Stimulated activated CD8-positive, alpha-beta memory T cell treated with anti-CD3 and anti-CD28 coated beads, Interleukin-4, amount 100 ng/mL, for 48 hours (primary cell): ENCODE data around the gene IL1R2.

Experiments
- DNase-seq: peaks from one replicate; pipeline ENCODE4 v3.0.0-alpha.2; 2020

Gene IL1R2

GRCh38 chr2:101991721-101992145 is at the start of gene IL1R2:
Gene IL1R2 (plus strand): TSS chr2:101991960. CDS start chr2:102008576, 16,616 bp downstream.
- DNase-seq: no peak

- no peak for DNase-seq
These were observed 48.9 kb upstream of the IL1R2 start for GRCh38 chr2:101942851-101943250.

GRCh38 chr2:101946372-101947039 is 45.3 kb upstream of the IL1R2 start:
- DNase-seq: no peak

- DNase-seq: no peak
These were observed 44.4 kb upstream of the IL1R2 start for GRCh38 chr2:101947374-101947773.

GRCh38 chr2:101948625-101949155 is 43.1 kb upstream of the IL1R2 start:
- DNase-seq: no peak

GRCh38 chr2:101949304-101949703 is 42.5 kb upstream of the IL1R2 start:
- DNase-seq: no peak

GRCh38 chr2:101951296-101951695 is 40.5 kb upstream of the IL1R2 start:
- no peak for DNase-seq

- no peak for DNase-seq
These were observed 39.2 kb upstream of the IL1R2 start for GRCh38 chr2:101952551-101952950.

GRCh38 chr2:101956465-101957438 is 35.0 kb upstream of the IL1R2 start:
- DNase-seq: no peak

- no peak for DNase-seq
These were observed 33.7 kb upstream of the IL1R2 start for GRCh38 chr2:101958061-101958460.

- no peak for DNase-seq
These were observed 30.9 kb upstream of the IL1R2 start for GRCh38 chr2:101960819-101961337.

GRCh38 chr2:101961338-101962191 is 30.2 kb upstream of the IL1R2 start:
- DNase-seq: no peak

- DNase-seq: no peak
These were observed 29.5 kb upstream of the IL1R2 start for GRCh38 chr2:101962309-101962708.

- DNase-seq: no peak
These were observed 28.6 kb upstream of the IL1R2 start for GRCh38 chr2:101963198-101963597.

GRCh38 chr2:101967826-101968513 is 23.8 kb upstream of the IL1R2 start:
- no peak for DNase-seq

GRCh38 chr2:101969723-101970122 is 22.0 kb upstream of the IL1R2 start:
- DNase-seq: no peak

GRCh38 chr2:101970901-101971300 is 20.9 kb upstream of the IL1R2 start:
- no peak for DNase-seq

GRCh38 chr2:101971836-101972235 is 19.9 kb upstream of the IL1R2 start:
- DNase-seq: no peak

GRCh38 chr2:101972621-101973434 is 18.9 kb upstream of the IL1R2 start:
- no peak for DNase-seq

- no peak for DNase-seq
These were observed 17.1 kb upstream of the IL1R2 start for GRCh38 chr2:101974663-101975062.
